Daoy (cell line): Measurements from ENCODE around the gene ZNF304. TPM values are rescaled to one million over a fixed set of nuclear protein-coding genes. Genes with fewer than 3 reads are reported as not detected.

Experiments
- total RNA-seq: library from RNA; depleted of rRNA; stranded (reverse); fragments of >200 nt; shearing (Covaris generic); gene quantifications from 2 replicates; pipeline ENCODE4 v1.2.3, GENCODE V29; 2014; rRNA removed

Gene ZNF304
- total RNA-seq, 1 experiment from 2014 or later, result 6.2 TPM

Other genes with a start within 250 kb of the ZNF304 start
- not detected in 2 replicates for gene USP29, start 231.3 kb upstream of the ZNF304 start, total RNA-seq
- not detected in 2 replicates for gene ZIM3, start 206.1 kb upstream of the ZNF304 start, total RNA-seq
- not detected in 2 replicates for gene DUXA, start 183.8 kb upstream of the ZNF304 start, total RNA-seq
- 11.9 and 49.2 TPM in 2 replicates for gene ZNF264, start 159.8 kb upstream of the ZNF304 start, total RNA-seq
- gene AURKC, start 120.2 kb upstream of the ZNF304 start, total RNA-seq, result 0.46 and 1.8 TPM in 2 replicates
- 9.5 and 11.2 TPM in 2 replicates for gene ZNF805, start 110.6 kb upstream of the ZNF304 start, total RNA-seq
- 19.8 and 23.3 TPM in 2 replicates for gene ZNF460, start 70.8 kb upstream of the ZNF304 start, total RNA-seq
- 6.3 and 7.4 TPM in 2 replicates for gene ZNF543, start 30.8 kb upstream of the ZNF304 start, total RNA-seq
- gene TRAPPC2B, start 12.3 kb downstream of the ZNF304 start, total RNA-seq, result 24.1 and 24.9 TPM in 2 replicates
- 2.6 and 3.4 TPM in 2 replicates for gene ZNF547, start 12.3 kb downstream of the ZNF304 start, total RNA-seq
- gene ZNF548, start 38.6 kb downstream of the ZNF304 start, total RNA-seq, result 13.4 and 17.3 TPM in 2 replicates
- 7.9 and 8.0 TPM in 2 replicates for gene ZNF17, start 59.9 kb downstream of the ZNF304 start, total RNA-seq
- 11.2 and 16.2 TPM in 2 replicates for gene ZNF749, start 84.1 kb downstream of the ZNF304 start, total RNA-seq
- not detected in 2 replicates for gene VN1R1, start 105.9 kb downstream of the ZNF304 start, total RNA-seq
- gene ZNF772, start 126.3 kb downstream of the ZNF304 start, total RNA-seq, result 9.8 and 12.2 TPM in 2 replicates
- 2.8 and 8.4 TPM in 2 replicates for gene ZNF419, start 136.5 kb downstream of the ZNF304 start, total RNA-seq
- gene ZNF773, start 148.7 kb downstream of the ZNF304 start, total RNA-seq, result 5.8 and 6.3 TPM in 2 replicates
- gene ZNF549, start 176.1 kb downstream of the ZNF304 start, total RNA-seq, result 3.4 and 4.0 TPM in 2 replicates
- 9.7 and 34.5 TPM in 2 replicates for gene ZNF550, start 208.6 kb downstream of the ZNF304 start, total RNA-seq
- gene ZNF416, start 227.6 kb downstream of the ZNF304 start, total RNA-seq, result 2.9 and 5.1 TPM in 2 replicates
- gene ZIK1, start 232.9 kb downstream of the ZNF304 start, total RNA-seq, result 9.5 and 12.5 TPM in 2 replicates
- gene ZNF530, start 248.6 kb downstream of the ZNF304 start, total RNA-seq, result 7.5 and 15.1 TPM in 2 replicates